Measurements from ENCODE around the gene SGCG.

Gene SGCG

GRCh38 chr13:23321535-23322241 is 140.9 kb downstream of the SGCG start:
- FAIRE-seq: peak; percentile 56
- TF ChIP-seq SPI1 (IDR thresholded peaks at IDR 0.05; ENCODE audit: low read depth, low read length) (no peak), POLR2A (IDR thresholded peaks at IDR 0.05; ENCODE audit: low read depth, low read length) (no peak), POLR2AphosphoS5 (IDR thresholded peaks at IDR 0.05; ENCODE audit: low read depth, low read length) (no peak), TAF1 (IDR thresholded peaks at IDR 0.05; ENCODE audit: low read depth, low read length) (no peak), PAX5 (IDR thresholded peaks at IDR 0.05; ENCODE audit: insufficient read depth, low read length, severe bottlenecking) (no peak), POU2F2 (IDR thresholded peaks at IDR 0.05; ENCODE audit: low read depth, low read length) (no peak)

GRCh38 chr13:23322353-23323336 is 141.9 kb downstream of the SGCG start:
- no peak for FAIRE-seq
- no peak for DNase-seq (ENCODE audit: insufficient read length, low spot score)
- TF ChIP-seq POLR2A (IDR thresholded peaks at IDR 0.05; ENCODE audit: low read depth, low read length) (no peak), TAF1 (IDR thresholded peaks at IDR 0.05; ENCODE audit: low read depth, low read length) (no peak), POLR2AphosphoS5 (IDR thresholded peaks at IDR 0.05; ENCODE audit: low read depth, low read length) (no peak)

More at GRCh38 chr13:23321535-23322241, 140.9 kb downstream of the SGCG start:
- peak; percentile 25 for DNase-seq (ENCODE audit: insufficient read length, low spot score)

GRCh38 chr13:23323946-23324709 is 143.3 kb downstream of the SGCG start:
- no peak for TF ChIP-seq POU2F2 (IDR thresholded peaks at IDR 0.05; ENCODE audit: low read depth, low read length)
- no peak for TF ChIP-seq SPI1 (IDR thresholded peaks at IDR 0.05; ENCODE audit: low read depth, low read length)
- no peak for TF ChIP-seq TAF1 (IDR thresholded peaks at IDR 0.05; ENCODE audit: low read depth, low read length)
- TF ChIP-seq PAX5 (IDR thresholded peaks at IDR 0.05; ENCODE audit: insufficient read depth, low read length, severe bottlenecking): no peak
- TF ChIP-seq POLR2A (IDR thresholded peaks at IDR 0.05; ENCODE audit: low read depth, low read length): no peak
- no peak for TF ChIP-seq POLR2AphosphoS5 (IDR thresholded peaks at IDR 0.05; ENCODE audit: low read depth, low read length)
- DNase-seq (ENCODE audit: insufficient read length, low spot score) (no peak), FAIRE-seq (no peak)

GRCh38 chr13:23325191-23325590 is 144.4 kb downstream of the SGCG start:
- TF ChIP-seq TAF1 (IDR thresholded peaks at IDR 0.05; ENCODE audit: low read depth, low read length) (no peak), SPI1 (IDR thresholded peaks at IDR 0.05; ENCODE audit: low read depth, low read length) (no peak)
- peak; percentile 71 for FAIRE-seq
- no peak for DNase-seq (ENCODE audit: insufficient read length, low spot score)

- FAIRE-seq: no peak
- no peak for DNase-seq (ENCODE audit: insufficient read length, low spot score)
- TF ChIP-seq TAF1 (IDR thresholded peaks at IDR 0.05; ENCODE audit: low read depth, low read length) (no peak), POLR2AphosphoS5 (IDR thresholded peaks at IDR 0.05; ENCODE audit: low read depth, low read length) (no peak), SPI1 (IDR thresholded peaks at IDR 0.05; ENCODE audit: low read depth, low read length) (no peak), PAX5 (IDR thresholded peaks at IDR 0.05; ENCODE audit: insufficient read depth, low read length, severe bottlenecking) (no peak), POLR2A (IDR thresholded peaks at IDR 0.05; ENCODE audit: low read depth, low read length) (no peak), POU2F2 (IDR thresholded peaks at IDR 0.05; ENCODE audit: low read depth, low read length) (no peak)
Measured at GRCh38 chr13:23330356-23330755, 149.6 kb downstream of the SGCG start.

- no peak for TF ChIP-seq POU2F2 (IDR thresholded peaks at IDR 0.05; ENCODE audit: low read depth, low read length)
- TF ChIP-seq TAF1 (IDR thresholded peaks at IDR 0.05; ENCODE audit: low read depth, low read length): no peak
- no peak for TF ChIP-seq PAX5 (IDR thresholded peaks at IDR 0.05; ENCODE audit: insufficient read depth, low read length, severe bottlenecking)
- TF ChIP-seq SPI1 (IDR thresholded peaks at IDR 0.05; ENCODE audit: low read depth, low read length): no peak
- TF ChIP-seq POLR2AphosphoS5 (IDR thresholded peaks at IDR 0.05; ENCODE audit: low read depth, low read length): no peak
- TF ChIP-seq POLR2A (IDR thresholded peaks at IDR 0.05; ENCODE audit: low read depth, low read length): no peak
Measured at GRCh38 chr13:23339225-23339624, 158.4 kb downstream of the SGCG start.

GRCh38 chr13:23344931-23345595 is 164.3 kb downstream of the SGCG start:
- TF ChIP-seq POLR2A (IDR thresholded peaks at IDR 0.05; ENCODE audit: low read depth, low read length): no peak
- TF ChIP-seq PAX5 (IDR thresholded peaks at IDR 0.05; ENCODE audit: insufficient read depth, low read length, severe bottlenecking): no peak
- no peak for TF ChIP-seq SPI1 (IDR thresholded peaks at IDR 0.05; ENCODE audit: low read depth, low read length)
- TF ChIP-seq POU2F2 (IDR thresholded peaks at IDR 0.05; ENCODE audit: low read depth, low read length): no peak
- TF ChIP-seq TAF1 (IDR thresholded peaks at IDR 0.05; ENCODE audit: low read depth, low read length): no peak
- TF ChIP-seq POLR2AphosphoS5 (IDR thresholded peaks at IDR 0.05; ENCODE audit: low read depth, low read length): no peak
- no peak for FAIRE-seq
- DNase-seq (ENCODE audit: insufficient read length, low spot score): no peak

More at GRCh38 chr13:23339225-23339624, 158.4 kb downstream of the SGCG start:
- DNase-seq (ENCODE audit: insufficient read length, low spot score) (no peak), FAIRE-seq (no peak)

GRCh38 chr13:23347601-23348000 is 166.8 kb downstream of the SGCG start:
- no peak for DNase-seq (ENCODE audit: insufficient read length, low spot score)
- peak; percentile 20 for FAIRE-seq
- TF ChIP-seq POLR2AphosphoS5 (IDR thresholded peaks at IDR 0.05; ENCODE audit: low read depth, low read length) (no peak), PAX5 (IDR thresholded peaks at IDR 0.05; ENCODE audit: insufficient read depth, low read length, severe bottlenecking) (no peak), TAF1 (IDR thresholded peaks at IDR 0.05; ENCODE audit: low read depth, low read length) (no peak), SPI1 (IDR thresholded peaks at IDR 0.05; ENCODE audit: low read depth, low read length) (no peak), POU2F2 (IDR thresholded peaks at IDR 0.05; ENCODE audit: low read depth, low read length) (no peak), POLR2A (IDR thresholded peaks at IDR 0.05; ENCODE audit: low read depth, low read length) (no peak)
